HCT116 (cell line): Measurements from ENCODE around the gene APOA5.

Experiments used
- CEBPB ChIP-seq: IDR thresholded peaks from 2 replicates; pipeline ENCODE4 v1.6.1; 2012; ENCODE audit warnings: low read depth
- CTCF ChIP-seq, 3 experiments: fragments of 200-600 bp in 1 of 3; sonication (generic) in 1 of 3; IDR thresholded peaks in 2 of 3; conservative IDR thresholded peaks in 1 of 3; 2 replicates each; pipeline ENCODE4 v1.5.1; 2012 to 2017; ENCODE audit warnings: low read depth in 2 of 3, low read length in 2 of 3, antibody characterized with exemption in 1 of 3, borderline replicate concordance in 1 of 3, control low read depth in 1 of 3, mild to moderate bottlenecking in 1 of 3, mixed read lengths in 1 of 3, mixed run types in 1 of 3, moderate library complexity in 1 of 3; ENCODE audit not compliant: insufficient read depth in 1 of 3
- ELF1 ChIP-seq: IDR thresholded peaks from 2 replicates; pipeline ENCODE4 v1.6.1; 2012; ENCODE audit warnings: low read depth, borderline replicate concordance
- EZH2 ChIP-seq: fragments of 200-600 bp; sonication (generic); IDR thresholded peaks from 2 replicates; pipeline ENCODE4 v1.6.1; 2017; ENCODE audit warnings: antibody characterized with exemption, mixed run types
- POLR2A ChIP-seq: IDR thresholded peaks from 2 replicates; pipeline ENCODE4 v1.7.0; 2011; ENCODE audit warnings: borderline replicate concordance; ENCODE audit not compliant: insufficient read depth, insufficient read length; ENCODE audit errors: extremely low read depth
- POLR2AphosphoS5 ChIP-seq: IDR thresholded peaks from 2 replicates; pipeline ENCODE4 v1.6.1; 2011; ENCODE audit warnings: mild to moderate bottlenecking, low read depth, low read length, moderate library complexity
- REST ChIP-seq: IDR thresholded peaks from 2 replicates; pipeline ENCODE4 v1.6.1; 2012; ENCODE audit warnings: low read depth
- SIN3A ChIP-seq: IDR thresholded peaks from 2 replicates; pipeline ENCODE4 v1.6.1; 2012; ENCODE audit warnings: low read depth
- SRF ChIP-seq: IDR thresholded peaks from 2 replicates; pipeline ENCODE4 v1.6.1; 2012; ENCODE audit warnings: low read depth
- ZFX ChIP-seq: fragments of 450-650 bp; IDR thresholded peaks from 2 replicates; pipeline ENCODE4 v1.6.1; 2017
- ZNF274 ChIP-seq: fragments of 200-500 bp; sonication (Bioruptor generic); IDR thresholded peaks from 2 replicates; pipeline ENCODE4 v1.6.1; 2014; ENCODE audit warnings: mild to moderate bottlenecking, low read depth, low read length, inconsistent platforms
- TF ChIP-seq, protein P1 (sequence below): IDR thresholded peaks from 2 replicates; pipeline ENCODE4 v1.6.1; 2011; ENCODE audit warnings: mild to moderate bottlenecking, low read length, moderate library complexity; ENCODE audit not compliant: insufficient replicate concordance; ENCODE audit errors: extremely low read depth

DNA sequence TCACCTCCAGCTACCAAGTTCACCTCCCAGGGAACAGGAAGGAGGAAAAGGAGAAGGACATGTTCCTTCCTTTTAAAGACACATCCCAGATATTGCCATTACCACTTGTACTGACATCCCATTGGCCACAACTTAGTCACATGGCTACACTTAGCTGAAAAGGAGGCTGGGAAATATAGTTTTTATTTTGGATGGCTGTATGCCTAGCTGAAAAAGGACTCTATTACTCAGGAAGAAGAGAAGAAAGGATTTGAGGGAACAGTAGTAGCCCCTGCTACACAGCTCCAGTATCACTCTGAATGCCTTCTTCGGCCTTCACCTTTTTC lies 2.1 kb upstream of the APOA5 start:
- TF ChIP-seq ZFX (no peak), SIN3A (no peak), CTCF (IDR thresholded peaks at IDR 0.05 in 2 of 3, conservative IDR thresholded peaks at IDR 0.05 in 1 of 3; ENCODE audit: borderline replicate concordance in 1 of 3, insufficient read depth in 1 of 3, low read depth in 2 of 3, low read length in 2 of 3) (no peak), CEBPB (no peak), POLR2AphosphoS5 (no peak), REST (no peak), ZNF274 (no peak), ELF1 (no peak), POLR2A (no peak), EZH2 (no peak), SRF (no peak)
- TF ChIP-seq, protein P1, sequence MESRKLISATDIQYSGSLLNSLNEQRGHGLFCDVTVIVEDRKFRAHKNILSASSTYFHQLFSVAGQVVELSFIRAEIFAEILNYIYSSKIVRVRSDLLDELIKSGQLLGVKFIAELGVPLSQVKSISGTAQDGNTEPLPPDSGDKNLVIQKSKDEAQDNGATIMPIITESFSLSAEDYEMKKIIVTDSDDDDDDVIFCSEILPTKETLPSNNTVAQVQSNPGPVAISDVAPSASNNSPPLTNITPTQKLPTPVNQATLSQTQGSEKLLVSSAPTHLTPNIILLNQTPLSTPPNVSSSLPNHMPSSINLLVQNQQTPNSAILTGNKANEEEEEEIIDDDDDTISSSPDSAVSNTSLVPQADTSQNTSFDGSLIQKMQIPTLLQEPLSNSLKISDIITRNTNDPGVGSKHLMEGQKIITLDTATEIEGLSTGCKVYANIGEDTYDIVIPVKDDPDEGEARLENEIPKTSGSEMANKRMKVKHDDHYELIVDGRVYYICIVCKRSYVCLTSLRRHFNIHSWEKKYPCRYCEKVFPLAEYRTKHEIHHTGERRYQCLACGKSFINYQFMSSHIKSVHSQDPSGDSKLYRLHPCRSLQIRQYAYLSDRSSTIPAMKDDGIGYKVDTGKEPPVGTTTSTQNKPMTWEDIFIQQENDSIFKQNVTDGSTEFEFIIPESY: no peak
